Astrocyte (in vitro differentiated cells and primary cell): ENCODE data around the gene ATP10B. TPM values are rescaled to one million over a fixed set of nuclear protein-coding genes. Genes with fewer than 3 reads are reported as not detected.

Experiments used
- DNase-seq: peaks from one replicate; pipeline ENCODE4 v3.0.0-alpha.2; 2010; ENCODE audit warnings: low read depth
- FAIRE-seq: peaks from 2 replicates; lab custom pipeline; 2011; peaks lifted over from hg19 to GRCh38; lab: Jason Lieb, UNC
- H2AFZ ChIP-seq: 2 replicates; pipeline ENCODE4 v1.6.0; 2012; ENCODE audit warnings: low read depth, low read length, inconsistent platforms
- H3K27ac ChIP-seq: 2 replicates; pipeline ENCODE4 v1.5.1; 2011; ENCODE audit warnings: low read depth, low read length, inconsistent platforms
- H3K27me3 ChIP-seq: 2 replicates; pipeline ENCODE4 v1.6.0; 2011; ENCODE audit warnings: low read length, inconsistent platforms; ENCODE audit not compliant: insufficient read depth
- H3K36me3 ChIP-seq: 2 replicates; pipeline ENCODE4 v1.5.1; 2011; ENCODE audit warnings: low read length, inconsistent platforms; ENCODE audit not compliant: insufficient read depth
- H3K4me1 ChIP-seq: 2 replicates; pipeline ENCODE4 v1.5.1; 2011; ENCODE audit warnings: low read length, inconsistent platforms; ENCODE audit not compliant: insufficient read depth
- H3K4me2 ChIP-seq: 2 replicates; pipeline ENCODE4 v1.6.0; 2012; ENCODE audit warnings: low read length, inconsistent platforms
- H3K4me3 ChIP-seq: 2 replicates; pipeline ENCODE4 v1.5.1; 2011; ENCODE audit warnings: low read depth, mild to moderate bottlenecking, low read length, inconsistent platforms; ENCODE audit not compliant: insufficient read depth
- H3K79me2 ChIP-seq: 2 replicates; pipeline ENCODE4 v1.6.0; 2012; ENCODE audit warnings: mild to moderate bottlenecking, low read length, inconsistent platforms; ENCODE audit not compliant: insufficient read depth
- H3K9ac ChIP-seq: 2 replicates; pipeline ENCODE4 v1.6.0; 2012; ENCODE audit warnings: mild to moderate bottlenecking, low read length, inconsistent platforms
- H3K9me3 ChIP-seq: 2 replicates; pipeline ENCODE4 v1.5.1; 2012; ENCODE audit warnings: low read depth, mild to moderate bottlenecking, low read length, inconsistent platforms; ENCODE audit not compliant: insufficient read depth
- H4K20me1 ChIP-seq: 2 replicates; pipeline ENCODE4 v1.6.0; 2012; ENCODE audit warnings: low read length, inconsistent platforms; ENCODE audit not compliant: insufficient read depth
- H3K27ac Mint-ChIP-seq: one replicate; pipeline ENCODE4 v1.8.0; 2021; ENCODE audit warnings: mild to moderate bottlenecking, mixed read lengths; ENCODE audit not compliant: unreplicated experiment
- H3K27me3 Mint-ChIP-seq: one replicate; pipeline ENCODE4 v1.8.0; 2021; ENCODE audit warnings: low read depth, mixed read lengths; ENCODE audit not compliant: unreplicated experiment
- H3K36me3 Mint-ChIP-seq: one replicate; pipeline ENCODE4 v1.8.0; 2021; ENCODE audit warnings: low read depth, mixed read lengths; ENCODE audit not compliant: unreplicated experiment
- H3K4me1 Mint-ChIP-seq: one replicate; pipeline ENCODE4 v1.8.0; 2021; ENCODE audit warnings: low read depth, mixed read lengths; ENCODE audit not compliant: unreplicated experiment
- H3K4me3 Mint-ChIP-seq: one replicate; pipeline ENCODE4 v1.8.0; 2021; ENCODE audit warnings: mild to moderate bottlenecking, moderate library complexity, mixed read lengths; ENCODE audit not compliant: unreplicated experiment
- H3K9me3 Mint-ChIP-seq: one replicate; pipeline ENCODE4 v1.8.0; 2021; ENCODE audit warnings: mild to moderate bottlenecking, mixed read lengths; ENCODE audit not compliant: unreplicated experiment
- CTCF ChIP-seq: IDR thresholded peaks from 2 replicates; pipeline ENCODE4 v1.5.1; 2011; ENCODE audit warnings: low read depth, mild to moderate bottlenecking, inconsistent platforms, low read length, moderate library complexity; ENCODE audit not compliant: insufficient read depth
- EZH2 ChIP-seq: IDR thresholded peaks from 2 replicates; pipeline ENCODE4 v1.6.1; 2012; ENCODE audit warnings: mild to moderate bottlenecking, low read length, inconsistent platforms; ENCODE audit not compliant: insufficient read depth
- total RNA-seq: library from RNA; stranded (reverse); gene quantifications from 2 replicates; pipeline ENCODE4 v1.2.1, GENCODE V29; 2021

The ATP10B gene
- total RNA-seq, 1 donor from 2014 or later, result not detected

DNA sequence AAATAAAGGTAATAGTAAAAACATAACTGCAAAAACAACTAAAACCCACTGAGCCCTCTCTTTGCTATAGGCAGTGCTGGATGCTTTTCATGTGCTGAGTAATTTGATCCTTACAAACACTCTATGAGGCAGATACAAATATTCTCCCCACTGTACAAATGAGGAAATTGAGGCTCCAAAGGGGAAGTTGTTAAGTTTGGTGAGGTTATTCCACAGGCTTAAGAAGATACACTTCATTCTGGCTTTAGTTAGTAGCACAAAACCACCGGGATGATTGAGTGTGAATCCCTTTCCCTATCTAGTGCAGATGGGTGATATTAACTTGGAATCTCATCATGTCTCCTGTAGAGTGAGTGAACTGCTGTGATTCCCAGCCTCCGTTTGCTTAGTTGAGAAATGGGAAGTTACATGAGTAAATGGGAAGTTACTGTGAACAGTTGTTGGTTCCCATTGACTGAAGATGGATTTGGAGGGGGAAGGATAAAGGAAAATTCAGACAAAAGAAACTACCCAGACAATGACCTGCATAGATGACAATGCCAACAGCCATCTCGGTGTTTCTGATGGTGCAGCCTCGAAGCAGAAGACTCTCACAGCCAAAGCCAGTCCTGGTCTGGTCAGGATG is 208.3 kb downstream of the ATP10B start:
- H3K9ac ChIP-seq, result no peak overlapping the region
- Mint-ChIP-seq H3K36me3 (peaks cover 2% of the 10 kb centered on the region), H3K9me3 (no peaks in the 10 kb centered on the region), H3K4me1 (no peaks in the 10 kb centered on the region), H3K4me3 (no peak overlapping the region), H3K27me3 (peaks cover 1% of the 10 kb centered on the region), H3K27ac (no peak overlapping the region)
- no peak for DNase-seq
- H4K20me1 ChIP-seq, result no peaks in the 10 kb centered on the region
- no peaks in the 10 kb centered on the region for H3K4me1 ChIP-seq
- no peak overlapping the region for H3K27ac ChIP-seq
- no peaks in the 10 kb centered on the region for H3K9me3 ChIP-seq
- no peak overlapping the region for H3K4me3 ChIP-seq
- H3K36me3 ChIP-seq, result no peaks in the 10 kb centered on the region
- no peak overlapping the region for H3K4me2 ChIP-seq
- no peak for FAIRE-seq
- no peak overlapping the region for H2AFZ ChIP-seq
- no peaks in the 10 kb centered on the region for H3K27me3 ChIP-seq
- no peak for TF ChIP-seq EZH2
- TF ChIP-seq CTCF, result no peak
- H3K79me2 ChIP-seq, result no peaks in the 10 kb centered on the region

- Mint-ChIP-seq H3K36me3 (peaks cover 2% of the 10 kb centered on the region), H3K27ac (no peak overlapping the region), H3K27me3 (peaks cover 5% of the 10 kb centered on the region), H3K9me3 (peaks cover 1% of the 10 kb centered on the region), H3K4me3 (no peak overlapping the region), H3K4me1 (peaks cover 4% of the 10 kb centered on the region)
- DNase-seq (no peak), FAIRE-seq (no peak)
- H3K27me3 ChIP-seq, result no peaks in the 10 kb centered on the region
- no peak overlapping the region for H3K4me3 ChIP-seq
- H3K4me1 ChIP-seq, result no peaks in the 10 kb centered on the region
- H3K79me2 ChIP-seq, result no peaks in the 10 kb centered on the region
- no peaks in the 10 kb centered on the region for H4K20me1 ChIP-seq
- no peaks in the 10 kb centered on the region for H3K36me3 ChIP-seq
- TF ChIP-seq EZH2 (no peak), CTCF (no peak)
- no peak overlapping the region for H3K4me2 ChIP-seq
- no peak overlapping the region for H3K27ac ChIP-seq
- no peak overlapping the region for H2AFZ ChIP-seq
- H3K9me3 ChIP-seq, result no peaks in the 10 kb centered on the region
- H3K9ac ChIP-seq, result no peak overlapping the region
Observed at GRCh38 chr5:160641405-160641804, 210.6 kb downstream of the ATP10B start.

- no peak overlapping the region for H3K9ac ChIP-seq
- no peaks in the 10 kb centered on the region for H4K20me1 ChIP-seq
- Mint-ChIP-seq H3K36me3 (peaks cover 2% of the 10 kb centered on the region), H3K4me3 (no peak overlapping the region), H3K27me3 (peaks cover 6% of the 10 kb centered on the region), H3K9me3 (peaks cover 1% of the 10 kb centered on the region), H3K27ac (no peak overlapping the region), H3K4me1 (peaks cover 4% of the 10 kb centered on the region)
- DNase-seq (no peak), FAIRE-seq (no peak)
- no peak overlapping the region for H3K27ac ChIP-seq
- no peaks in the 10 kb centered on the region for H3K4me1 ChIP-seq
- no peak overlapping the region for H3K4me2 ChIP-seq
- no peak overlapping the region for H3K4me3 ChIP-seq
- no peaks in the 10 kb centered on the region for H3K79me2 ChIP-seq
- no peaks in the 10 kb centered on the region for H3K36me3 ChIP-seq
- no peak overlapping the region for H2AFZ ChIP-seq
- no peaks in the 10 kb centered on the region for H3K27me3 ChIP-seq
- H3K9me3 ChIP-seq, result no peaks in the 10 kb centered on the region
- no peak for TF ChIP-seq CTCF
- no peak for TF ChIP-seq EZH2
Observed at GRCh38 chr5:160640406-160640805, 211.6 kb downstream of the ATP10B start.
